Kidney epithelial cell (primary cell): ENCODE results near the gene PPIF. TPM values are rescaled to one million over a fixed set of nuclear protein-coding genes. Genes with fewer than 3 reads are reported as not detected.
A peak's percentile ranks its signal among the peaks of the same experiment; 100 is the strongest.

ENCODE experiments used
- DNase-seq: peaks from one replicate; pipeline ENCODE4 v3.0.0-alpha.2; 2010; ENCODE audit warnings: low read depth
- H3K27me3 ChIP-seq: 2 replicates; pipeline ENCODE4 v1.6.0; 2011; ENCODE audit warnings: low read length; ENCODE audit not compliant: control insufficient read depth, insufficient read depth
- H3K36me3 ChIP-seq: 2 replicates; pipeline ENCODE4 v1.5.1; 2011; ENCODE audit warnings: low read length; ENCODE audit not compliant: control insufficient read depth, insufficient read depth
- H3K4me3 ChIP-seq: 2 replicates; pipeline ENCODE4 v1.5.1; 2011; ENCODE audit warnings: low read depth, mild to moderate bottlenecking, control low read depth, low read length
- total RNA-seq: library from RNA; depleted of rRNA; stranded (reverse); fragments of >200 nt; gene quantifications from 2 replicates; pipeline ENCODE4 v1.2.3, GENCODE V29; 2015
- TF ChIP-seq, protein P1 (sequence below): IDR thresholded peaks from 2 replicates; pipeline ENCODE4 v1.5.1; 2011; ENCODE audit warnings: mild to moderate bottlenecking, moderate library complexity, low read length, control low read depth, inconsistent platforms; ENCODE audit not compliant: insufficient read depth, poor library complexity, severe bottlenecking

PPIF gene
- total RNA-seq, 1 donor from 2014 or later: 71.7 TPM

DNA sequence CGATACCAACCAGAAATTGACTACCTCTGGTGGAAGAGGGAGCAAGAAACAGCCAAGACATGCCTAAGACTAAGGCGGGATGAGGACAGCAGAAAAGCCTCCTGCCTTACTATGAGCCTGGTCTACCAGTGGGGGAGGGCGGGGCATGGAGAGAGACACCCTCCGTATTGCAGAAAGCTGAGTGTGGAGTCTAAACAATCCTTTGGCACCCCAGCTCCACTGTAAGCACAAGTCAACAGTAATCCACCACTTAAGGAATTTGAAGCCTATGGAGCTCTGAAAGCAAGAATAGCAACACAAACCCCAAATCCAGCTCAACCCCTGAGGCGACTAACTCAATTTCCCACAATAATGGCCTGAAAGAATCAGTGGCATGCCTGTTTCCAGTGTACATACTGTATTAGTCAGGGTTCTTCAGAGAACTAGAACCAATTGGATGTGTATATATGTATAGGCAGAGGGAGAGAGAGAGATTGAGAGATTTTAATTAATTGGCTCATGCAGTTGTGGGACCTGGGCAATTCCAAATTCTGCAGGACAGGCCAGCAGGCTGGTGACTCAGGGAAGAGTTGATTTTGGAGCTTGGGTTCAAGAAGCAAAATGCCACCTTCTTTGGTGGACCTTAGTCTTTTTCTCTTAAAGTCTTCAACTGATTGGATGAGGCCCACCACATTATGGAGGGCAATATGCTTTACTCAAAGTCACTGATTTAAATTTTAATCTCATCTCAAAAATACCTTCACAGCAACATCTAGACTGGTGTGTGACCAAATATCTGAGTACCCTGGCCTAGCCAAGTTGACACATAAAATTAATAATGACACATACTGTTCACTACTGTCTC lies 13.5 kb downstream of the PPIF start:
- no peak for DNase-seq
- TF ChIP-seq, protein P1, sequence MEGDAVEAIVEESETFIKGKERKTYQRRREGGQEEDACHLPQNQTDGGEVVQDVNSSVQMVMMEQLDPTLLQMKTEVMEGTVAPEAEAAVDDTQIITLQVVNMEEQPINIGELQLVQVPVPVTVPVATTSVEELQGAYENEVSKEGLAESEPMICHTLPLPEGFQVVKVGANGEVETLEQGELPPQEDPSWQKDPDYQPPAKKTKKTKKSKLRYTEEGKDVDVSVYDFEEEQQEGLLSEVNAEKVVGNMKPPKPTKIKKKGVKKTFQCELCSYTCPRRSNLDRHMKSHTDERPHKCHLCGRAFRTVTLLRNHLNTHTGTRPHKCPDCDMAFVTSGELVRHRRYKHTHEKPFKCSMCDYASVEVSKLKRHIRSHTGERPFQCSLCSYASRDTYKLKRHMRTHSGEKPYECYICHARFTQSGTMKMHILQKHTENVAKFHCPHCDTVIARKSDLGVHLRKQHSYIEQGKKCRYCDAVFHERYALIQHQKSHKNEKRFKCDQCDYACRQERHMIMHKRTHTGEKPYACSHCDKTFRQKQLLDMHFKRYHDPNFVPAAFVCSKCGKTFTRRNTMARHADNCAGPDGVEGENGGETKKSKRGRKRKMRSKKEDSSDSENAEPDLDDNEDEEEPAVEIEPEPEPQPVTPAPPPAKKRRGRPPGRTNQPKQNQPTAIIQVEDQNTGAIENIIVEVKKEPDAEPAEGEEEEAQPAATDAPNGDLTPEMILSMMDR: no peak
- Histone ChIP-seq H3K27me3 (no peaks in the 10 kb centered on the region), H3K36me3 (no peaks in the 10 kb centered on the region), H3K4me3 (no peak overlapping the region)

DNA sequence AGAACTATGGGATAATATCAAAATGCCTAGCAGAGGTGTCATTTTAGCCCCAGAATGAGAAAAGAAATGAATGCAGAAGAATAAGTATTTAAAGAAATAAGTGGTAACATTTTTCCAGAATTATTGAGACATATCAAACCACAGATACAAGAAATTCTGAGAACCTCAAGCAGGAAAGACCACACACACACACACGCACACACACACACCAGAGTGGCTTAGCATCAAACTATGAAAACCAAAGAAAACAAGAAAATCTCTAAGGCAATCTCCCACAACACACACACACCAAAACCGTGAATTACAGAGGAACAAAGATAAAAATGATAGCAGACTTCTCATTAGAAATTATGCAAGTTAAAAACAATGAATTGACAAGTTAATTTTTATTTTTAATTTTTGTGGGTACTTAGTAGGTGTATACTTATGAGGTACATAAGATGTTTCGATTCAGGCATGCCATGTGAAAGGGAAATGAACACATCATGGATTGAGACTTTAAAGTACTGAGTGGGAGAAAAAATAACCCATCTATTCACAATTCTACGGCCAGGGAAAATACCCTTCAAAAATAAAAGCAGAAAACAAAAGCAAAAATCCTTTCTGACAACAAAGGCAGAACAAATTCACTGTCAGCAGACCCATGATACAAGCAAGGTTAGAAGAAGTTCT lies 14.6 kb downstream of the PPIF start:
- Histone ChIP-seq H3K4me3 (no peak overlapping the region), H3K27me3 (no peaks in the 10 kb centered on the region), H3K36me3 (no peaks in the 10 kb centered on the region)
- DNase-seq: no peak
- TF ChIP-seq, protein P1: no peak

DNA sequence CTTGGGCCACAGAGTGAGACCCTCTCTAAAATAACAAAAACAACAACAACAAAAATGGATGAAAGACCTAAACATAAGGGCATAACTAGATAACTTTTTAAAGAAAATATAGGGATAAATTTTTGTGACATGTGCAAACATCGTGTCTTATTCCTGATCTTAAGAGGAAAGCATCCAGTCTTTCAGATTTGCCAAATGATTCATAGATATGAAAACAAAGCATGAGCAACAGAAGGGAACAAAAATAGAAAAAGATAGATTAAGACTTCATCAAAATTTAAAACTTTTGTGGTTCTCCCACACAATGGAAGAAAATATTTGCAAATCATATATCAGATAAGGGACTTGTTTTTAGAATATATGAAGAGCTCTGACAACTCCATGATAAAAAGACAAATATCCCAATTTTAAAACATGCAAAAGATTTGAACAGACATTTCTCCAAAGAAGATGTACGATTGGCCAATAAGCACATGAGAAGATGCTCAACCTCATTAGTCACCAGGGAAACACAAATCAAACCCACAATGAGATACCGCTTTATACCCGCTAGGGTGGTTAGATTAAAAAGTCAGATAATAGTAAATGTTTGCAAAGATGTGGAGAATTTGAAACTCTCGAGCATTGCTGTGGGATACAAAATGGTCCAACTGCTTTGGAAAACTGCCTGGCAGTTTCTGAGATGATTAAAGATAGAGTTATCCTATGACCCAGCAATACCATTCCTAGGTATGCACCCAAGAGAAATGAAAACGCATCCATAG lies 20.3 kb downstream of the PPIF start:
- no peaks in the 10 kb centered on the region for H3K36me3 ChIP-seq
- no peaks in the 10 kb centered on the region for H3K27me3 ChIP-seq
- DNase-seq: no peak
- TF ChIP-seq, protein P1: no peak
- H3K4me3 ChIP-seq: no peak overlapping the region

DNA sequence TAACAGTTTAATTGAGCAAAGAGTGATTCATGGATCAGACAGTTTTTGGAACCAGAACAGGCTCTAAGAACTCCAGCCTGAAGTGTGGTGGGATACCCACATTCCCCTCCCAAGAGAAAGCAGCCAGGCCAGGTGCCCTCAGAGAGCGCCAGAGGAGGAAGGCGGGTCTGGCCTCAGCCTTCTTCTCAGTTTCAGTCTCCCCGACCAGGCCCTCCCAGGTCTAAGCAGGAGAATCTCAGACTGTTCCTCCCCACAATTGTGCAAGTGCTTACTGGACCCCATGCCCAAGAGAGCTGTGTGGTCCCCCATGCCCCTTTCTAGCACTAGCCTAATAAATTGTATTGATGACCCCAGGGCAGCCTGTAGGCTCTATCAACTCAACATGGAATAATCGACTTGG lies 25.6 kb downstream of the PPIF start:
- DNase-seq: no peak
- H3K36me3 ChIP-seq: no peaks in the 10 kb centered on the region
- no peak overlapping the region for H3K4me3 ChIP-seq
- peaks cover 2% of the 10 kb centered on the region for H3K27me3 ChIP-seq
- TF ChIP-seq, protein P1: no peak

DNA sequence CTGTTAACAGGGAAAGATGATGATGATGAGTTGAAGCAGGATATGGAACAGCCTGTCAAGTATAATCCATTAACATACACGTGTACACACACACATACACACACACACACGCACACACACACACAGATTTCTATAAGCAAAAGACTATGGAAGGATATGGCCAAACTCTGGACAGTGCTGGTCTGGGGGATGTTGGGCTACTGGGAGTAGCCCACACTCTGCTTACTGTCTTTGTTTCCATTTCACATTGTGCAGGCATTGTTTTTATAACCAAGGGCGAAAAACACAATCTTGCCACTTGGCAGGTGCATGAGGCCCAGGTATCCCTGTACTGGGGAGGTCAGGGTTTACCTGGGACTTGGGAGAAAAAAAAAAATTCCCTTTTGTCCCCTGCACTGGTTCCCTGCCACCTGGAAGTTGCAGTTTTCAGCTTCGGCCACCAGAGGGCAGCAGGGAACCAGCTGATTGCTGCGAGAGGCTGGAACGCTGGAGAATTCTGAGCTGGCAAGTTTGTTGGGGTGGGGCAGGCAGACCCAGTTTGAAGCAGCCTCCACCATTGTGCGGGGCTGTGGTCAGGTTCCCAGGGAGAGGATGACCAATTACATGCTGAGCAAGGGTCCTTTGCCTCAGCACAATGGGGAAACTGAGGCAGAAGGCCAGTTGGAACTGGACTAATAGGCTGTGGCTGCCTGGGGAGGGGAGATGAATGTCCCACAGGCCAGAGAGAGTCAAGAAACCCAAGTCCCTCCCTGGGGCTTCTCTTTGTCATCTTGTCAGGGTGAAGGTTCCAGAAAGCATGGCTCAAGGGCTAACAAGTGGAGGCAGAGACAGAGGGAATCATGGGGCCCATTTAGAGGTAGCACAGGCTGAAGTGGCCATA lies 27.3 kb downstream of the PPIF start:
- DNase-seq: peak; percentile 5
- Histone ChIP-seq H3K36me3 (no peaks in the 10 kb centered on the region), H3K4me3 (no peak overlapping the region), H3K27me3 (peaks cover 2% of the 10 kb centered on the region)
- TF ChIP-seq, protein P1: peak; percentile 97
